Stimulated activated CD4-positive, alpha-beta T cell treated with anti-CD3 and anti-CD28 coated beads, Interleukin-4, amount 100 ng/mL, for 48 hours (primary cell): ENCODE results near the gene CSGALNACT2.
"Not testable (repeated sequence)": the region's sequence is repeated elsewhere in the genome, so short reads cannot be mapped to it uniquely, and the experiment has no call there.

ENCODE experiments used
- DNase-seq, 2 donors: peaks; one replicate each; pipeline ENCODE4 v3.0.0-alpha.2; 2020; ENCODE audit warnings: low read depth in 2 of 2

Gene CSGALNACT2, protein sequence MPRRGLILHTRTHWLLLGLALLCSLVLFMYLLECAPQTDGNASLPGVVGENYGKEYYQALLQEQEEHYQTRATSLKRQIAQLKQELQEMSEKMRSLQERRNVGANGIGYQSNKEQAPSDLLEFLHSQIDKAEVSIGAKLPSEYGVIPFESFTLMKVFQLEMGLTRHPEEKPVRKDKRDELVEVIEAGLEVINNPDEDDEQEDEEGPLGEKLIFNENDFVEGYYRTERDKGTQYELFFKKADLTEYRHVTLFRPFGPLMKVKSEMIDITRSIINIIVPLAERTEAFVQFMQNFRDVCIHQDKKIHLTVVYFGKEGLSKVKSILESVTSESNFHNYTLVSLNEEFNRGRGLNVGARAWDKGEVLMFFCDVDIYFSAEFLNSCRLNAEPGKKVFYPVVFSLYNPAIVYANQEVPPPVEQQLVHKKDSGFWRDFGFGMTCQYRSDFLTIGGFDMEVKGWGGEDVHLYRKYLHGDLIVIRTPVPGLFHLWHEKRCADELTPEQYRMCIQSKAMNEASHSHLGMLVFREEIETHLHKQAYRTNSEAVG

DNA sequence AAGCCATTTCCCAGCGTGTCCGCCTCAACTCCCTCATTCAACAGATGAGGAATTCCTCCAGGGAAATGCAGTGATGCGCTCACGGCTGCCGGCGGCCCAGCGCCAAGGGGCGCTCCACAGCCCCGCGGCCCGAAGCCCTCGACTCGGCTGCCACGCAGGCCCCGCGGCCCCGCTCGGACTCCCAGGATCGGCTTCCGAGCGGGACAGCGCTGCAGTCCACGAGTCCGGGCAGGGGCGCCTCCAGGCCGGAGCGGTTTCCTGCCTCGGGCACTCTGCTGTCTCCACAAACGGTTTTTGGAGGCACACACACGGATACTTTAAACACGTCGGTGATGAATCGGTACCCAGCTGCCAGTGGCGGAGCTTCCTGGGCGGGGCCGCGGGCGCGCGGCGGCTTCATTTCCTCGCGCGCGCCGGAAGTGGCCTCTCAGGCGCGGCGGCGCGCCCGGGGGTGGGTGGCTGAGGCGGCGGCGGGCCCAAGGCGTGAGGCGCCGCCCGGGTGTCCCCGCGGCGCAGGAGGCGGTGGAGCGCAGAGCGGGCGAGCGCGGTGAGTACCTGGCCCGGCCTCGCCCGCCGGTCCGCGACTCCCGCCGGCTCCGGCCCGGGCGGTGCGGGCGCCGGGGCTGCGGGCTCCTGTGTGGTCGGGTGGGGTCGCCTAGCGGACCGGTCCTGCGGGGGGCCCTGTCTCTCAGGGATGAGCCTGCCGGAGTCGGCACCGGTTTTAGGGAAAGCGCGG, at the start of gene CSGALNACT2:
CSGALNACT2 (plus strand) TSS at position 425 of the 736 bp plus-strand sequence. CDS start 16,705 bp downstream, outside the sequence.
- peak; percentile 79 to 86 for DNase-seq

GRCh38 chr10:43089519-43089918, 48.7 kb upstream of the CSGALNACT2 start:
- DNase-seq = no peak

DNA sequence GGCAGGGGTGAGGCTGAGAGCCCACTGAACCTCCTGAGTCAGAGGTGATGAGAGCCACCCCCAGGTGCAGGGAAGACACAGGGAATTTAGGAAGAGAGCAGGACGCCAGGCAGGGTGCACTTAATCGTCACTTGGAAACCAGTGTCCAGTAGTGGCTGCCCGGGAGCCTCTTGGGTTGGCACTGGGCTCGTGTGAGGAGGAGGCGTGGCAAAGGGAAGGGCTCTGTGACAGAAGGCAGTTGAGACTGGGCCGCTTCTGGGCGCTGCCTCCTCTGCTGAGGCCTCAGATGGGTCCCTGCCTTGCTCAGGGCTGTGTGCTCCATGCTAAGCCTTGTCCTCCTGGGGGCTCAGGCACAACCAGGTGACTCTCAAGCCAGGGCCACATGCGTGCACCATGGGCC, 48.1 kb upstream of the CSGALNACT2 start:
- DNase-seq = no peak

GRCh38 chr10:43090664-43091063, 47.6 kb upstream of the CSGALNACT2 start:
- no peak for DNase-seq

- no peak for DNase-seq
Measured at GRCh38 chr10:43091846-43092245, 46.4 kb upstream of the CSGALNACT2 start.

GRCh38 chr10:43093423-43094076, 44.7 kb upstream of the CSGALNACT2 start:
- DNase-seq = no peak

- no peak for DNase-seq
Measured at GRCh38 chr10:43094085-43094484, 44.2 kb upstream of the CSGALNACT2 start.

- not testable (repeated sequence) for DNase-seq
Measured at GRCh38 chr10:43099339-43099738, 38.9 kb upstream of the CSGALNACT2 start.

GRCh38 chr10:43099928-43100327, 38.3 kb upstream of the CSGALNACT2 start:
- no peak for DNase-seq

DNA sequence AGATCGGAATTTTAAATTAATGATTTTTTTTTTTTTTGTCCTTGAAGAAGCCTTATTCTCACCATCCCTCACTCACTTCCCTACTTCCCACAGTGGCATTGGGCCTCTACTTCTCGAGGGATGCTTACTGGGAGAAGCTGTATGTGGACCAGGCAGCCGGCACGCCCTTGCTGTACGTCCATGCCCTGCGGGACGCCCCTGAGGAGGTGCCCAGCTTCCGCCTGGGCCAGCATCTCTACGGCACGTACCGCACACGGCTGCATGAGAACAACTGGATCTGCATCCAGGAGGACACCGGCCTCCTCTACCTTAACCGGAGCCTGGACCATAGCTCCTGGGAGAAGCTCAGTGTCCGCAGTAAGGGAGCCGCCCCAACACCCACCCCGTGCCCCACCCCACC, 37.9 kb upstream of the CSGALNACT2 start:
- DNase-seq = no peak

DNA sequence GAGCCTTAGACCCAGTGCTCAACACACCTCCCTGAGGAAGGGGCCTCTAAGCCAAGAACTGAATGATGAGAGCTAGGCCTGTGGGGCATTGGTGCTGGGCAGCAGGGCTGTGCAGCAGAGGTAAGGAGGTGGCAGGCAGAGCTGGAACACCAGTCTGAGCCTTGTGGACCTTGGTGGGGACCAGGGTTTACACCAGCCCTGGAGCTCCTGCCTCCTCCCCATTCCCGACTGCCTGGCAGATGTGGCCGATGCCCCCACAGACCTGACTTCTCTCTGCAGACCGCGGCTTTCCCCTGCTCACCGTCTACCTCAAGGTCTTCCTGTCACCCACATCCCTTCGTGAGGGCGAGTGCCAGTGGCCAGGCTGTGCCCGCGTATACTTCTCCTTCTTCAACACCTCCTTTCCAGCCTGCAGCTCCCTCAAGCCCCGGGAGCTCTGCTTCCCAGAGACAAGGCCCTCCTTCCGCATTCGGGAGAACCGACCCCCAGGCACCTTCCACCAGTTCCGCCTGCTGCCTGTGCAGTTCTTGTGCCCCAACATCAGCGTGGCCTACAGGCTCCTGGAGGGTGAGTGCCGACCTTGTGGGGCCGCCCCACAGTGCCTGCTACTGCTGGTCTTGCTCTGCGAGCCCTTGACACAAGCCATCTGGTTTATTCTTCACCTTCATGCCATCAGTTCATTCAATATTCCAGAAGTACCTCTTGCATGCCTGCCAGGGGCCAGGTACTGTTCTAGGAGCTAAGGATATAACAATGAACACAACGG, 36.0 kb upstream of the CSGALNACT2 start:
- no peak for DNase-seq

GRCh38 chr10:43105102-43105955, 32.9 kb upstream of the CSGALNACT2 start:
- peak; percentile 68 to 78 for DNase-seq

DNA sequence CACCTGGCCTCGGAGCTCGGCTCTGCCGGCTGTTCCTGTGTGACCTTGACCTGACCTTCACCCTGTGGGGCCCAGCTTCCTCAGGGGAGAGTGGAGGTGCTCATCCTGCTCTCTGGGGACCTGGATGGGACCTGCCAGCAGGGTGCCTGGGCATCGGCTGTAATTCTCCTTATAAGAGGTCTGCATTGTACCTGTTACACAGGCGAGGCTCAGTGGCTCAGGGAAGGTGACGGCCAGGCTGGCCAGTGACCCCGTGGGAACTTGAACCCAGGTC, 32.4 kb upstream of the CSGALNACT2 start:
- no peak for DNase-seq

DNA sequence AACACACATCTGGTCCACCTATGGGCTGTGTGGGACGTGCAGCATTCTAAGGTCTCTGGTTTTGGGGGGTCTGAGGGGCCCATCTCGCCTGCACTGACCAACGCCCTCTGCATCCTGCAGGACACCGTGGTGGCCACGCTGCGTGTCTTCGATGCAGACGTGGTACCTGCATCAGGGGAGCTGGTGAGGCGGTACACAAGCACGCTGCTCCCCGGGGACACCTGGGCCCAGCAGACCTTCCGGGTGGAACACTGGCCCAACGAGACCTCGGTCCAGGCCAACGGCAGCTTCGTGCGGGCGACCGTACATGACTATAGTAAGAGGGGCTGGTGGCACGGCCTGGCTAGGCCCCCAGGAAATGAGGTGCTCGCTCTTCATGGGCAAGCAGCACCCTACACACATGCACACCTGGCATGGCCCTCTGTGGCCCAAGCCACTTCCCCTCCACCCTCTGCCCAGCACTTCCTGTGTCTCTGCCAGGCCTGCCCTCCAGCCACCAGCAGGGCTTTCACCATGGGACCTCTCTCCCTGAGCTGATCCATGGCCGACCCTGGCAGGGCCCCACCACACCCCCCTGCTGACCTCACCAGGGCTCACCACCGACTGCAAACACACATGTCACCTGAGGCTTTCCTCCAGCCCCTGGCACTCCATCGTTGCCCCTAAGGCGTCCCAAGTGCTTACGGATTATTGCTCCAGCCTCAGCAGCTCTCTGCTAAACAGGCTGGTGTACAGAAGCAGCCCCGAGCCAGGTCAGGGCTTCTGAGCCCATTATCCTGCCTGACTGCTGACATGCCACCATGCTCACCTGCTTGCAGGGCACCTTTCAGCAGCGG, 31.8 kb upstream of the CSGALNACT2 start:
- no peak for DNase-seq

DNA sequence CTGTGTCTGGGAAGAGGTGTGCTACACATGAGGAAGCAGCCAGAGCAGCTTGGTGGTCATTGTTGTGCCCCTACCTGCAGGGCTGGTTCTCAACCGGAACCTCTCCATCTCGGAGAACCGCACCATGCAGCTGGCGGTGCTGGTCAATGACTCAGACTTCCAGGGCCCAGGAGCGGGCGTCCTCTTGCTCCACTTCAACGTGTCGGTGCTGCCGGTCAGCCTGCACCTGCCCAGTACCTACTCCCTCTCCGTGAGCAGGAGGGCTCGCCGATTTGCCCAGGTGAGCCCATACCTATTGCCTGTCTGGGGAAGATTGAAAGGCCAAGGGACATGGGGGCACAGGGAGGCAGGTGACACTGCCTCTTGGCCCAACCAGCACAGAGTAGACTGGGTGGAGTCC, 29.3 kb upstream of the CSGALNACT2 start:
- no peak for DNase-seq

DNA sequence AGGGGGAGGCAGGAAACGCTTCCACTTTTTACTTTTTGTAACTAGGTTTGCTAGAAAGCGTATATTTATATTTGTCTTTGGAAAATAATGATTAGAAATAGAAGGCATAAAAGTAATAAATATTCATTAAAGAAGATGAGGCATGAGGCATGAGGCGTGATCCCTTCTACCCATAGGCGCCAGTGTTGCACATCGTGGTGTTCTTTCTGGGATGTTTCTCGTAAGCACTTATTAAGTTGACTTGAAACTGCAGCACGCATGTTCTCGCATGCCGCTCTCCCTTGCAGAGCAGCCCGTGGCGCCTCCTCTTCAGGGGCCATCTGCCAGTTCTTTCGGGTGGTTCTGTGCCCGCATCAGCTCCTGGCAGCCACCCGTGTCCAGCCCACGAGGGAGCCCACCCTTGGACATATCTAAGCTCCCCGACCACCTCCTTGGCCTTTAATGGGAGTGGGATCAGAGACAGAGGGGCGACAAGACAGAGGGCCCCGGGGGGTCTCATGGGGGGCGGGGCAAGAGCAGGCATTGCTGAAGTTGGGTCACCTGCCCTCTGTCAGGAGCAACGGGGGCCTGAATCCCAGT, 28.5 kb upstream of the CSGALNACT2 start:
- DNase-seq = no peak

GRCh38 chr10:43110338-43111071, 27.7 kb upstream of the CSGALNACT2 start:
- no peak for DNase-seq

DNA sequence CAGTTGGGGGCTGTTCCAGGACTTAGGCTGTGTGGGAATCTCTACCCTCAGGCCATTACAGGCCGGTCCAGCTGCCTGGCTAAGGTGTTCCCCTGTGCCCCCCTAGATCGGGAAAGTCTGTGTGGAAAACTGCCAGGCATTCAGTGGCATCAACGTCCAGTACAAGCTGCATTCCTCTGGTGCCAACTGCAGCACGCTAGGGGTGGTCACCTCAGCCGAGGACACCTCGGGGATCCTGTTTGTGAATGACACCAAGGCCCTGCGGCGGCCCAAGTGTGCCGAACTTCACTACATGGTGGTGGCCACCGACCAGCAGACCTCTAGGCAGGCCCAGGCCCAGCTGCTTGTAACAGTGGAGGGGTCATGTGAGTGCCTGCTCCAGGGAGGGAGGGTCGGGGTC, 27.1 kb upstream of the CSGALNACT2 start:
- no peak for DNase-seq
